Right renal pelvis (tissue), 4 donors: ENCODE data around the gene TFEB. TPM values are rescaled to one million over a fixed set of nuclear protein-coding genes. Genes with fewer than 3 reads are reported as not detected.

Source experiments
- DNase-seq, 4 donors: peaks; one replicate each; pipeline ENCODE4 v3.0.0-alpha.2; 2013; ENCODE audit warnings: low read depth in 4 of 4, low spot score in 3 of 4, missing footprints in 1 of 4
- polyA plus RNA-seq, 4 donors: library from polyadenylated mRNA; unstranded; fragments of 120-200 nt; gene quantifications; one replicate each; pipeline ENCODE4 v1.2.1, GENCODE V29; 2013; ENCODE audit not compliant: insufficient read length in 4 of 4

The TFEB gene
- polyA plus RNA-seq, 4 donors, result 9.4 to 11.7 (median 10.5) TPM

DNA sequence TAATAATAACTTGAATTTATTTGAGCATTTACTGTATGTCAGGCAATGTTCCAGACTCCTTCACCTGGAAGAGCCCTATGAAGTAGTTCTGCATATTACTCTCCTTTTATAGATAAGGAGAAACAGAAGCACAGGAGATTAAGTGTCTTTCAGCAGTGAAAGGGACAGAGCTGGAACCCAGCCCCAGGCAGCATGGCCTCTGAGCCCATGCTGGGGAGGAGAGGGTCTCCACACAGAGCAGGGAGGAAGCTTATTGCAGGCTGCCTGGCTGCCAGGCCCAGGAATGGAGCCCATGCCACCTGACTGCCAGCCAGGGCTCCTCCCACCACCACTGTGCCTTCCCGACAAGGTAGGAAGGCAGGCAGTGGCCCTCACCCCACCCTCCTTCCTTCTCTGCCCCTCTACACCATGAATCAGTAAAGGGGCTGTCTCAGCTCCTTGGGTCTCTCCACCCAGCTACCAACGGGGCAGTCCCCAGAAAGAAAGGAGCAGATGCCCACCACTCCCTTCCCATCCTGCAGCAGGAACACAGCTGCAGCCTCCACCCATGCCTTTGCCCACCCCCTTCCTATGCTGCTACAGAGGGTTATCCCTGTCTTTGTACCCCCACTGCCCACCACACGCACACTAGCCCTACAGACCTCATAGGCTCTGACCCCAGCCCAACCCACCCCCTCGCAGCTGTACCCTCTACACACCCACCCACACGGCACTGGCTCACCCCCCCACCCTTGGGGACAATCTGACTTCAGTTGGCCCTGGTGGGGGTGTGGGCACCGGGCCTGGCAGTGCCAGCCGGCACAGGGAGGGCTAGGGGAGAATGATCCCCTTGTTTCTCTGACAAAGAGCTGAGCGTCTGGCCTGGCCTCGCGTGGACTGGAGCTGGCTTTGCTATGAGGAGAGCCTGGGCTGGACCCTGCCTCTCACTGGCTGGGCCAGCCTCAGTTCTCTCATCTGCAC is 41.8 kb downstream of the TFEB start:
- DNase-seq, result no peak

DNA sequence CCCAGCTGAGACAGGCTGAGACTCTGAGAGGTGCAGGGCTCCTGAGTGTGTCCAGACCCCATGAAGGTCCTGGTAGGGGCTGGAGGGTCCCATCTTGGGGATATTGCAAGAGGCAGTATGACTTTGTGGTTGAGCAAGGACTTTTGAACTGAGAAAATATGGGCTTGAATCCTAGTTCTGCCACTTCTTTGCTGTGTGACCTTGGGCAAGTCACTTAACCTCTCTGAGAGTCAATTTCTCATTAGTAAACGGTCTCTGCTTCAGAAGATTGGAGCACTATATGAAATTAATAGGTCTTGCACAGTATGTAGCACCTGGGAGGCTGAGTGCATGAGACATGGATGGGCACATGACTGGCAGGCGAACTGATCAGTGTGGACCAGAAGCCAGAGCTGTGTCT is 42.7 kb downstream of the TFEB start:
- DNase-seq, result no peak

DNA sequence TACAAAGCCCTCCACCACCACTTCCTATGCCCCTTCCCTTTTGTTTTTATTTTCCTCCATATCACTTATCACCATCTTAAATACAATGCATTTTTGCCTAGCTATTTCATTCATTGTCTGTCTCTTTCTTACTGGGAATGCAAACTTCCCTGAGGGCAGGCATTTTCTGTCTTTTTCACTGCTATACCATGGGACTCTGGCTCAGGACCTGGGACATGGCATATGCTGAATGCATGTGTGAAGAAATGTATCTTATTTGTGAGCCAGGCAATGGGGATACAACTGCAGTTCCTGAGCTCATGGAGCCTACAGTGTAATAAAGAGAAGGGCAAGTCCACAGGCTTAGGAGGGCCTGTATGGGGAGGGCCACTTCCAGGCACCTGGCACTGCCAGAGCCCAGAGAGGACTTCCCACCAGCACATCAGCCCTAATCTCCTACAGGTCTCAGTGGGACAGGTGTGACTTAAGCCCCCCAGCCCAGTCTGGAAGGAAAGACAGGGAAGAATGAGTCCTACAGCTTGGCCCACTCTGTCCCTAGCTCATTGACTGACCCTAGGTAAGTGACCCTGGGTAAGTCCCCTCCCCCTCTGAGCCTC is 43.2 kb downstream of the TFEB start:
- DNase-seq, result no peak

DNA sequence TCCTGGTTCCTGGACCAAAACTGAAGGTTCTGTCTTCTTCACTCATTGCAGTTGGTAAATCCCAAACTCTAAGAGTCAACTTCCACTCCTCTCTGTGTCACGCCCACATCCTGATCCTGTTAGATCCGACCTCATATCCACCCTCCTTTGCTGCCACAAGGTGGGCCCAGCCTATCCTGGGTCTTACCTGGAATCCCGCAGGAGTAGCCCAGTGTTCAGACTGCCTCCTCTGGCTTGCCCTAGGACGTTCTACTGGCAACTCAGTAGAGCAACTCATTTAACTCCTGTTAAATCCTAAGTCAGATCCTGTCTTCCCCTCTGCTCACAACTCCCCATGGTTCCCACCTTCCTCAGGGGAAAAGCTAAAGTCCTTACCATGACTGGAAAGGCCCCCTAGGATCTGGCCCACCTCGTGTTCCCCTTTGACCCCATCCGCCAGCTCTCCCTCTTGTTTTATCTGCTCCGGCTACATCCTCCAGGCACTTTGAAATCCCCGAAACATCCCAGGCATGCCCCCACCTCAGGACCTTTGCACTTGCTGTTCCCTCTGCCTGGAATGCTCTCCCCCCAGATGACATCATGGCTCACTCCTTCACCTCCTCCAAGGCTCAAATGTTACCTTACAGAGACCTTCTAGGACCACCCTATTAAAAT is 43.9 kb downstream of the TFEB start:
- no peak for DNase-seq

DNA sequence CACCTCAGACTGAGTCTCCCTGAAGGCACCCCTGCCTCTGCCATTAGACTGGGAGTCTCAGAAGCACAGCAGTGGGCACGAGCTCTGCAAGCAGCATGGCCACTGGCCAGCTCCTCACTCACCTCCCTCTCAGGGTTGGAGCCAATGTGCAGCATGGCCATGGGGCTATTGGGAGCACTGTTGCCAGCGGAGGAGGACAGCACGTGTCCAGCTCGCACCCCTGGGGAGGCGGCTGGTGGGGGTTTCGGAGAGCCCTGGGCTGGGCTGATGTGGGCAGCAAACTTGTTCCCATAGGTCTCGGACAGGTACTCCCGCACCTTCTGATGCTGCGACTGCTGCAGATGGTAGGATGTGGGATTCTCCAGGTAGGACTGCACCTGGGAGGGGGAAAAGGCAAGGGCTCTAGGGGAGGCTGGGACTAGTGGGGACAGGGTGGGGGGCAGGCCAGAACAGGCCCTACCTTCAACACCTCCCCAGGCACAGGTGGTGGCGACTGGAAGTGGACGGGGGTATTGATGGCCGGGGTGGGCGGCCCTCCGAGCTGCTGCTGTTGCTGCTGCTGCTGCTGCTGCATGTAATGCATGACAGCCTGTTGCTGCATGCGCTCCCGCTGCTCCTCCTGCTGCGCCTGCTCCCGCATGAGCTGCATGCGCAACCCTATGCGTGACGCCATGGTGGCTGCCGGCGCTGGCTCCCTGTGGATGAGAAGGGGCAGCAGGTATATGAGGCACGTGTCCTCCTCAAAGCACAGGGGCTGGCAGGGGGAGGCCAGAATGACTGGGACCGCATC is 44.7 kb downstream of the TFEB start:
- DNase-seq, result no peak

DNA sequence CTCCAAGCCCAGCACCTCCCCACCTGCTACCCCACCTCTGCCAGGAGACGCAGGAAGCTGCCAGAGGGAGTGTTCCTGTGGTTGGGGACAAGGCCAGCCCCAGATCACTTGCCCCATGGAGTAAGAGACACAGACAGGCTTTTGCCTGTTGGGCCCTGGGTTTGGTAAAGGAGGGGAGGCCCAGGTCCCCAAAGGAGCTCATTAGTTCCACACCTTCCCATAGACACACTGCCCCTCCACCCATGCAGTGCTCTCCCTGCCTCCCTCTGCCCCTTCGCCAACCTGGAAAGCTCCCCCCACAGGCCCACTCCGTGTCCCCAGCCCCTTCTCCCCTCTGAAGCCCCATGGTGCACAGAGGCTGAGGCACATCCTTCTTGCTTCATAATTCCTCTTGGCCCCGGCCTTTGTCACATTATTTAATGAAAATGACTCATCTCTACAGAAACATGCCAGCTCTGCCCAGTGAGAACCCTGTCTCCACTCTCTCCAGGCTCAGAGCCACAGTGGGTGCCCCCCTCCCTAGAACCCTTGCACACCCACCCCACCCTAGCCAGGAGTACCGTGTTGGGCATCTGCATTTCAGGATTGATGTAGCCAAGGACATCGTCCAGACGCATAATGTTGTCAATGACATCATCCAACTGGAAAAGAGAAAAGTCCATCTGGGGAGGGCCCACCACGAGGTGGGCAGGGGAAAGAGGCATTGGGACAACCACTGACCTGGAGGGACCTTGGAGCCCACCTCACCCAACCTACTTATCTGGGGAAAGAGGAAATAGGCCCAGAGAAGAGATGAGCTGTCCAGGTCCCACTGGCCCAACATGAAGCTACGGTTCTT is 46.0 kb downstream of the TFEB start:
- DNase-seq, result no peak

DNA sequence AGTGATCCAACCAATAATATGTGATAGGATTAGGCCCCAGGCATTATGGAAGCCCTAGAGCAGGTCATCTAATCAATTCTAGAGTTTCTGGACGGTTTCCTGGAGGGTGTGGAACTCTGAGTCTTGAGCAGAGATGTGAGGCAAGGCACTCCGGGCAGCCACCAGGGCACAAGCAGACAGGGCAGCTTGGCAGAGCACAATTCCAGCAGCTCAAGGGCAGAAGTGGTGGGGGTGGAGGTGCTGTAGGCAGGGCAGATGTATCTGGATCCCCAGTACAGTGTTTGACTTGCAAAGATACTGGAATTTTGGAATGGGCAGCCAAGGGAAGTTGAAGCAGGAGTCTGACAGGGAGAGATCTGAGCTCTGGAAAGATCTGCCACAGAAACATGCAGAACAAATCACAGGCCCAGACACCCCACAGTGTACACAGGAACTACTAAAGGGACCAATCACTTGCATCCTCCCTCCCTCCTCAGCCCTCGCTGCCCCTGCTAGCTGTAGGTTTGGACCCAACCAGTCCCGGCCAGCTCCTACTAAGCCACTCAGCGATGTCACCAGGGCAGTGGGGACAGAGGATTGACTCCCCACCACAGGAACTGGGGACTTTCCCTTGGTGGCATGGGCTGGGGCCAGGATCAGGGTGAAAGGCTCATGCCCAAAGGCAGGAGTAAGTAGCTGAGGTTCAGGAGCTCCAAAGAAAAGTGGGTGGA is 47.0 kb downstream of the TFEB start:
- DNase-seq, result no peak

DNA sequence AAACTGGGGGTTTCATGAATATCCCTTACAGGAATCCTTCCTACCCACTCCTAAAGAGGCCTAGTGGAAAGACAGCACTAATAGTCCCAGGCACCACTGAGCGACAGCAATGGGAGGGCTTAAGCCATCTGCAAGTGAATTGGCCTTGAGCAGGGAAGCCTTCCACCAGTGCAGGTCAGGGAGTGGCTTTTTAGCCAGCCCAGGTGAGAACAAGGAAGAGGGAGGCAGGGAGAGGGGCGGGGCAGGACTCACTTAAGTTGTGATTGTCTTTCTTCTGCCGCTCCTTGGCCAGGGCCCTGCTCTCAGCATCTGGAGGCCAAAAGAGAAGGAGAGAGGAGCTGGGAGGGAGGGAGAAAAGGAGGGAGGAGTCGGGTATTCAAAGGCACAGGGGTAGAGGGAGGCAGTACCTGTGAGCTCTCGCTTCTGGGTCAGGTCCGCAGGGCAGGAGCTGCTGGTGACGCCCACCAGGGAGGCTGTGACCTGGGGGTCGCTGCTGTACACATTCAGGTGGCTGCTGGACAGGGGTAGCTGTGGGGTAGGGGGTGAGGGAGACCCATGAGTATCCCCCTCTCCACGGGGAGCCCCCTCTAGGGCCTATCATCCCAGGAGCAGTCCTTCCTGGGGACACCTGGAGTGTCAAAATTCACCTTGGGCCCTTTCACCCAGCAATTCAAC is 47.8 kb downstream of the TFEB start:
- DNase-seq, result no peak

DNA sequence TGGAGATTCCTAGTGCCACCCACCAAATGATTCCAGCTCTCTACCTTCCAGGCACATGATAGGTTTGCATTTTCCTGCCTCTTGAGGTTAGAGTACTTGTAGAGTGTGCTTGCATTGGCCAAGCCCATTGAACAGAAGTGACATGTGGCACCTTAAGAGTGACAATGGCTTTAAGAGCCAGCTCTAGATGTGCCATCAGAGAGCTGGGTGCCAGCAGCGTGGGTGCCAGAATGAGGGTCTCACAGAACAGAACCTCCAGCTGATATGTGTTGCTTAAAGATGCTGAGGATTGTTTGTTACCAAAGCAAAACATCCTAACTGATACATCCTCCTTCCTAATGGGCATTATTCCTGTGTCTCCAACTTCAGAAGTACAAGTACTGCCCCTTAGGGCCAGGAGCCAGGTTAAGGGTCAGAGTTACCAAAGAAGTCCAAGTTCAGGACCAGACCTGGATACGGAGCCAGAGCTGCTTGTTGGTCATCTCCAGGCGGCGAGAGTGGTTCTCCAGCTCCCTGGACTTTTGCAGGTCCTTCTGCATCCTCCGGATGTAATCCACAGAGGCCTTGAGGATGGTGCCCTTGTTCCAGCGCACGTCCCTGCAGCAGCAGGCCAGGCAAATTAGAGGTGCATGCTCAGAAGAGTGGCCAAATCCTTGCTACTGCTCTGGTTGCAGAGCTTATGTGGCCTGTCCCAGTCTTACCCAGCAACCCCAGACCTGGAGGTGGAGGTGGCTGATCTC is 49.6 kb downstream of the TFEB start:
- no peak for DNase-seq

DNA sequence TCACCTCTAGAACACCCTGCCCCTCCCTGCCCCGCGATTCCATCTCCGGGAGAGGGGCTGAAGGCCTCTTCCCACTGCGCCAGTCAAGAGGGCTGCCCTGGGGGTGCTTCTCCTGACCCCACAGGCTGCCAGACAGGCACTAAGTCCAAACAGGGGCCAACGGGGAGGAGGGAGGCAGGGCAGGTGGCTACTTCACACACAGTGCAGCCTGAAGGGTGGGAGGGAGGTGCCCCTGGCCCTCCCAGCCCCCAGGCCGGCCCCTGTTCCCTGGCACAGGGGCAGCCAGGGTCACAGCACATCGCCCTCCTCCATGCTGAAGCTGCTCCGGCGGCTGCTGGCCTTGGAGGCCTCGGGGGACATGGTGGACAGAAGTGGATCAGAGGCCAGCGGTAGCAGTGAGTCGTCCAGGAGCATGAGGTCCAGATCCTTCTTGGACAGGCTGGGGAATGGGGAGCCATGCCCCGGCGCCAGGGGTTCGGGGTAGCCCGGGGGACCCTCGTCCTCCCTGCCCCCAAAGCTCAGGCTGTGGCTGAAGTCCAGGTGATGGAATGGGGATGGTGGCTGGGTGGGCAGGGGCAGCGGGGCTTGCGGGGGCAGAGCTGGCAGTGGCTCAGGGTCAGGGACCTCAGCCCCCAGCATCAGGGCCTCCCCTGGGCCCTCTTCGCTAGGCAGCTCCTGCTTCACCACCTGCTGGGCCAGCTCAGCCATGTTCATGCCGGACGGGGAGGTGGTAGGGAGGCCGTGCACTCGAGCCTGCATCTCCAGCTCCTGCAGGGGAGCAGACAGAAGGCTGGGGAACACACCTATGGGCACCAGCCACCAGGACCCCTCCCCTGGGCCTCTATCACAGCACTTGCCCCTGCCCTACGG is 50.9 kb downstream of the TFEB start:
- no peak for DNase-seq

DNA sequence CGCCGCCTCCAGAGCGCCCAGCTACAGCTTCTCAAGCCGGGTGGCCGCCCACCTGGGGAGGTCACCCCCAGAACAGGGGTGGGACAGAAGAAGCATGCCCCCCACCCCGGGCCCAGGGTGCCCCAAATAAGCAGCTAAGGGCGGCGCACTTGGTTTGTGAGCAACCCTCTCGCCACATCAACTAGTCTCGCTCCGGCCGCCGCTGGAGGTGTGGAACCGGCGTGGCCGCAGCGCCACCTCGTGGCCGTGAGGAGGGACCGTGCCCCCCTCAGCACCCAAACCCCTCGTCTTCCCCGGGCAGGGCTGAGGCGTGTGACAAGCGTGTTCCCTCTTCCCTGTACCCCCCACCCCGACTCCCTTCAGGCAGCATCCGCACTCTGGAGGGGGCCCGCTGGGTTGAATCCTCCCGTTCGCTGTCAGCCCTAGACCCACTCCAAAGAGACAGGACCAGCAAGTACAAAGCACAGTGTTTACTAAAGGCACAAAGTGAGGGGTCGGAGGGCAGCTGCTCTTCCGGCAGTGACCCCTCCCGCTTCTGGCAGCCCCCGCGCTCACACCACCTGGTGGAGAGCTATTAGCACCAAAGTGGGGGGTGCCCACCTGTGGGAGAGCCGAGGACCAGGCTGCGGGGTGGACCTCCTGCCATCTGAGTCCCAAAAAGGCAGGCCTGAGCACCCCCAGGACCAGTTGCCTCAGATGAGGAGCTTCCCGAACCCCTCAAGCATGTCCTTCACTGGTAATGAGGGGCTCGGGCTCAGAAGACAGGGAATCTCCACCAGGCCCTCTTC is 51.7 kb downstream of the TFEB start:
- DNase-seq, result peak; percentile 54 to 74 (median 64)

DNA sequence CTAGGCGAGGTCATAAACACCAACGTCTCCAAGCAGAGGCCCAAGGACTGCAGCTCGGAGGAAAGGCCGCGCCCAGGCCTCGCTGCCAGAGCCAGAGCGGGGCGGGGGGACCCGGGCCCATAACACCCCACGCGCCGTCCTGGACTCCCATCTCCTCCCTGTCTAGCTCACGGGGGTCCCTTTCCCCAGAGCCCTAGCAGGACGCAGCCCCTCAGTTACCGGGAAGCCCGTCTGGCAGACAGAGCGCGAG is 52.2 kb downstream of the TFEB start:
- no peak for DNase-seq

DNA sequence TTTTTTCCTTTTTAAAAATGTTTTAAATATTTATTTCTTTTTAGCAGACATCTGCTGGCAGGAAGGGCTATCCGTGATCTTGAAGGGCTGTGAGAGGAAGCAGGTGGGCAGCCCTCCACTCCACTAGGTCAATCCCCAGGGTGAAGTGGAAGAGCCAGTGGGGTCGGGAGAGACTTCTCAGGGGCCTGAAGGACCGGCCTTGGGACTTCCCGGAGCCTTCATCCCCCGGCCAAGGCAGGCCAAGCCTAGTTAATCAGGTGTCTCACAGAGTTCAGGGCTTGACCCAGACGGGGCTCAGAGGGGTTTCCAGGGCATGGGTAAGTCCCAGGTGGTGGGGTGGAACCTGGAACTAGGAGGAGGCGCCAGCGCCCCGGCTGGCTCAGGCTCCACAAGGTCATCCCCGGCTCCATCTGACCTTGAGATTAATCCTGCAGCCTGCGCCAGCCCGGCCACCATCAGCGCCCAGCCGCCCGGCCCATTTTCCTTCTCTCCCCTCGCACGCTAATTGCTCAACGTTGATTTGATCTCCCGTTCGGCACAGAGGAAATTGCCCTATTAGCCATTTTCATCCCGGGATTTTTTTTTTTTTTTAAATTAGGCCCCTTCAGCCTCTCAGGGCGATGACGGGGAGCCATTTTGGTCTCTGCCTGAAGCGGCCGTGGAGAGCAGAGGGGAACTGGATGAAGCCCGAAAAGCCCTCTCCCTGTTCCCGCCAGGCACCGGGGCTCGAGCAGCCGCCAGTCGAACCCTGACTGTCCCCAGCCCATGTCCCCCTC is 52.7 kb downstream of the TFEB start:
- DNase-seq, result no peak

DNA sequence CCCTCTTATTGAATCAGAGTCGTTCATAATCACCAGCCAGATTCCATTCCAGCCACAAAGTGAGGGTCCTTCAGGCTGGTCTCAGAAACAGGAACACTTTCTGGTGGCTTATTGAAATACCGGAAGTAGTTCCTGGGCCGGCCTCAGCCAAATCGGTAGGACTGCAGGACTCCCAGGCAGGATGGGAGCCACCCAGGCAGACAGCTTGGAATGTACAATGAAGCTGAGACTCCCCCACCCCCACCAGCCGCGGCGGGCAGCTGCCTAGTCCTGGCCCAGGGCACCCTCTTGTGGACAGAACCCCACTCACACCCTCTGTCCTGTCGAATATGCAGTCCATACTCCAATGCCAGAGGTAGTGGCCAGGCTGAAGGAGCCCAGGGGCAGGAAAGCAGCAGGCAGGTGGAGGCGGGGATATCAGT is 53.3 kb downstream of the TFEB start:
- DNase-seq, result peak; percentile 83 to 89 (median 88)

DNA sequence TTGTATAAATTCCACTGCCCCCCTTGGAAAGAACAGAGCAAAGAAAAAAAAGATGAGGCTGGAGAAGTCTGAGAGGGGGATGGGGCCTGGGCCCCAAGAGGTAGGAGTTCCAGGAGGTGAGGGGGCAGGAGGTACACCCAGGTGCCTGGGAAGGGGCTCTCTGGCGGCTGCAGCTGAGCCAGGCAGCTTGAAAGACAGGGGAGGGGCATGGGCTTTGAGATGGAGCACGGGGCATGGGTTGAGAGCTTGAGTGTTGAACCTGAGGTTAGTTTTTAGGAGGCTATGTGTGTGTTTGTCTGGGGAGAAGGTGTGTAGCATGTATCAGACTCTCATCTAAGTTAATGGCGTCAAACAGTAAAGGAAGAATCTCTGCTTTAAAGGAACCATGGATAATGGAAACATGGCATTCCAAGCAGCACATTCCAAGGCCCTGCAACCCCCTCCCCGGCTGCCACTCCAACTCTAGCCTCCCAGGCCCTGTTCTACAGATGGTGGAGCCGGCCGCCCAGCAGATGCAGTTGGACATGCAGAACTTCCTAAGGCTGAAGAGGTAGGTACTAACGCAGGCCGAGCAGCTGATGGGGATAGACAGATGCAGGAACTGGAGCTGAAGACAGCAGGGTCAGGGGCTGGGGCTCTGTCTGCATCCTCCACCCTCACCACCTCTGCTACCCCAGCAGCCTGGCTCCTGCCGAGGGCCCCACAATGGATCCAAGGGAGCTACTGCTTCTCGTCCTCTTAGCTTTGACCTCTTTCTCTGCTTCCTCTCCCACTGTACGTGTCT is 55.0 kb downstream of the TFEB start:
- no peak for DNase-seq
